Measurements from ENCODE around the gene ERN1. TPM values are rescaled to one million over a fixed set of nuclear protein-coding genes. Genes with fewer than 3 reads are reported as not detected.

Gene ERN1
- total and polyA plus RNA-seq, 3 donors from 2014 or later: 7.0 to 13.0 (median 12.8) TPM

GRCh38 chr17:64110379-64111152 lies 19.4 kb downstream of the ERN1 start:
- 78 to 82% methylated on average over 12 of the region's 12 CpGs for WGBS, 2 donors
- Histone ChIP-seq H3K27ac (no peak overlapping the region), H3K9me3 (no peaks in the 10 kb centered on the region), H3K4me1 (peaks cover 4% of the 10 kb centered on the region), H3K36me3 (ENCODE audit: low read depth, missing control alignments) (no peaks in the 10 kb centered on the region), H3K27me3 (no peaks in the 10 kb centered on the region), H3K4me3 (no peak overlapping the region)
- intact Hi-C loops (cut with DNase I; ENCODE audit: low total_unique reads): no loop called here
- no peak for DNase-seq
- TF ChIP-seq POLR2A (IDR thresholded peaks at IDR 0.05) (no peak), CTCF (IDR thresholded peaks at IDR 0.05) (no peak)

DNA sequence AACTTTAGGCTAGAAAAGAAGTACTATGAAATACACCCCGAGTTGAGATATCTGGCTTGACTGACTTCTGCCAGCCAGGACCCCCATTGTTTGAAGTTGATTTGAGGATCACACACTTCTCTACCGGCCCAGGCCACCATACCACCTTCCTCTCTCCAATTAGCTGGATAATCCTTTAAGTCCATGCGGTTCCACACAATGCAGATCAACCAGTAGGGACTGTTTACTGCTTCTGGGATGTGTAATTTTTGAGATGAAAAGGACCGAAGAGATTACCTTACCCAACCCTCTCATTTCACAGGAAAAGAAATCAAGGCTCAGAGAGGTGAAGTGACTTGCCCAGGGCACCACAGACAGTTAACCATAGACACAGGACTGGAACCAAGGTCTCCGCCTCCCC lies 20.5 kb downstream of the ERN1 start:
- DNase-seq: no peak
- TF ChIP-seq CTCF (IDR thresholded peaks at IDR 0.05) (no peak), POLR2A (IDR thresholded peaks at IDR 0.05) (no peak)
- Histone ChIP-seq H3K4me1 (peaks cover 4% of the 10 kb centered on the region), H3K4me3 (no peak overlapping the region), H3K27me3 (no peaks in the 10 kb centered on the region), H3K36me3 (ENCODE audit: low read depth, missing control alignments) (no peaks in the 10 kb centered on the region), H3K27ac (no peak overlapping the region), H3K9me3 (no peaks in the 10 kb centered on the region)
- WGBS, 2 donors: 89 to 95% methylated on average over 5 of the region's 5 CpGs
- intact Hi-C loops (cut with DNase I; ENCODE audit: low total_unique reads): no loop called here

DNA sequence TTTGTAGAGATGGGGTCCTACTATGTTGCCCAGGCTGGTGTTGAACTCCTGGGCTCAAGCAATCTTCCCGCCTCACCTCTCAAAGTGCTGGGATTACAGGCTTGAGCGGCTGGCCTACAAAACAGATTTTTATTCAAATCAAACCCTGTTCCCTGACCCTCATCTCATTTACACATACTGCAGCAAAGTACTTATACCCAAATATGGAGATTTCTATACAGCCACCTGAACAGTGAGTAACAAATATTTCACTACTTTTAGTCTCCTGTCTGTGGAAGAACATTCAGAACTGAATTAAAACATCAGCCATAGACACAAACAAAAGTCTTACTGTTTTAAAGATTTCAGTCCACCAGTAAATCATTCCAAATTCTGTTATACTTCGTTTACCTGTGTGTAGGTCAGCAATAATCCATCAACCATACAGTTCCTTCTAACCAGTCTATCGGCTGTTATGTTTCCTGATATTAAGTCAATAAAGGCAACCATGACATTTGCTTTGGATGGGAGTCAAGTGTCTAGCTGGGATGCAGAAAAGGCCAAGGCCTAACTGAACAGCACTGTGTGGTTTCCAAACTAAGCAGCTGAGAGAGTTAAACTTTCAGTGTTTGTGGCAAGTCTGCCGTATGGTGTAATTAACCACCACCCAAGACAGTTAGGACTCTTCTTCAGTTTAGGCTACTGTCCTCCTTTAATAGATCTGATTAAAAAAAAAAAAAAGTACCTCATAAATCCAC lies 22.3 kb downstream of the ERN1 start:
- H3K27me3 ChIP-seq: no peaks in the 10 kb centered on the region
- intact Hi-C loops (cut with DNase I; ENCODE audit: low total_unique reads): no loop called here
- H3K9me3 ChIP-seq: no peaks in the 10 kb centered on the region
- H3K4me3 ChIP-seq: no peak overlapping the region
- no peak overlapping the region for H3K27ac ChIP-seq
- no peak for DNase-seq
- 71 to 77% methylated on average over 5 of the region's 5 CpGs for WGBS, 2 donors
- no peak for TF ChIP-seq CTCF (IDR thresholded peaks at IDR 0.05)
- TF ChIP-seq POLR2A (IDR thresholded peaks at IDR 0.05): no peak
- peaks cover 4% of the 10 kb centered on the region for H3K4me1 ChIP-seq
- no peaks in the 10 kb centered on the region for H3K36me3 ChIP-seq (ENCODE audit: low read depth, missing control alignments)

GRCh38 chr17:64106918-64107317 lies 23.0 kb downstream of the ERN1 start:
- no peaks in the 10 kb centered on the region for H3K27me3 ChIP-seq
- H3K36me3 ChIP-seq (ENCODE audit: low read depth, missing control alignments): no peaks in the 10 kb centered on the region
- no peaks in the 10 kb centered on the region for H3K9me3 ChIP-seq
- no peak overlapping the region for H3K27ac ChIP-seq
- TF ChIP-seq POLR2A (IDR thresholded peaks at IDR 0.05) (no peak), CTCF (IDR thresholded peaks at IDR 0.05) (no peak)
- intact Hi-C loops (cut with DNase I; ENCODE audit: low total_unique reads): no loop called here
- H3K4me1 ChIP-seq: peaks cover 4% of the 10 kb centered on the region
- no peak for DNase-seq
- H3K4me3 ChIP-seq: no peak overlapping the region
- WGBS, 2 donors: 89 to 97% methylated on average over 3 of the region's 3 CpGs
